Measurements from ENCODE around the gene KCTD5. TPM values are rescaled to one million over a fixed set of nuclear protein-coding genes. Genes with fewer than 3 reads are reported as not detected.
"Not testable (repeated sequence)": the region's sequence is repeated elsewhere in the genome, so short reads cannot be mapped to it uniquely, and the experiment has no call there.

Gene KCTD5, protein sequence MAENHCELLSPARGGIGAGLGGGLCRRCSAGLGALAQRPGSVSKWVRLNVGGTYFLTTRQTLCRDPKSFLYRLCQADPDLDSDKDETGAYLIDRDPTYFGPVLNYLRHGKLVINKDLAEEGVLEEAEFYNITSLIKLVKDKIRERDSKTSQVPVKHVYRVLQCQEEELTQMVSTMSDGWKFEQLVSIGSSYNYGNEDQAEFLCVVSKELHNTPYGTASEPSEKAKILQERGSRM
- total RNA-seq (2022) (49.4 and 51.6 TPM in 2 replicates), Bru-seq, nascent RNA (percentile 63 among the genes with signal in this experiment), BruChase-seq, experiment 1, labeled RNA remaining after a 6-hour chase (percentile 82 among the genes with signal in this experiment), BruChase-seq, experiment 2, labeled RNA remaining after a 2-hour chase (percentile 78 among the genes with signal in this experiment)
- long read RNA-seq, transcript KCTD5-201 (6 exons, 2,482 nt), result major isoform, 221 of 232 reads
- long read RNA-seq, partial matches to known transcripts, result 3 of 232 reads
- long read RNA-seq, other reads (novel, unspliced or antisense), result 7 of 232 reads

DNA sequence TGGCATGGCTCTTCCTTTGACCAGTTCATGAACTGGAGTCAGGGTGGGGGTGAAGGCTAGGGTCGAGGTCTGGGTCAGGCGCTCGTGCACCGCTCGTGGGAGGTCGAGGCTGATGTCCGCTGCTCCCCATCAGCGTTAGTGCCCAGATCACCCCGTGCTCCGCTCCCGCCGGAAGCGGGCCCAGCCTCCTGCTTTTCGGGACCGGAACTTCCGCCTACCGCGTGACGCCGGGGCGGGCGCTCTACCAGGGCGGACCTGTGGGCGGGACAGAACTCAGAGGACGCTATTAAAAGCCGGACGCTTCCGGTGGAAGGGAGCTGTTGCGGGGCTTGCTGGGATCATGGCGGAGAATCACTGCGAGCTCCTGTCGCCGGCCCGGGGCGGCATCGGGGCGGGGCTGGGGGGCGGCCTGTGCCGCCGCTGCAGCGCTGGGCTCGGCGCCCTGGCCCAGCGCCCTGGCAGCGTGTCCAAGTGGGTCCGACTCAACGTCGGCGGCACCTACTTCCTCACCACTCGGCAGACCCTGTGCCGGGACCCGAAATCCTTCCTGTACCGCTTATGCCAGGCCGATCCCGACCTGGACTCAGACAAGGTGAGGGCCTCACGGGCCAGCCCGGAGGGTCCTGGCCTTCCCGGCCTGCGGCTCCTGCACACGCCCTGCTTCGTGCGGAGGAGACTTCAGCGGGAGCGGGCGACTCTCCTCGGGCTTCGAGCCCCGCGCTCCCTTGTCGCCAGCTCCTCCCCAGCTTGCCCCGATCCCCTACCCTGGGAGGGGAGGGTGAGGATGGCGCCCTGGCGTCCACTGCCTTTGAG, at the start of gene KCTD5:
Gene KCTD5 (plus strand): TSS at position 315 of the 813 bp plus-strand sequence. CDS start 26 bp downstream, at position 341.
- intact Hi-C loops (cut with micrococcal nuclease), result no loop called here
- Mint-ChIP-seq H3K9me3 (ENCODE audit: unreplicated experiment) (no peaks in the 10 kb centered on the region), H3K4me1 (ENCODE audit: insufficient read depth, unreplicated experiment) (no peaks in the 10 kb centered on the region), H3K4me3 (ENCODE audit: unreplicated experiment) (peak within 1 kb of the TSS; percentile 96), H3K27me3 (ENCODE audit: insufficient read depth, unreplicated experiment) (no peaks in the 10 kb centered on the region), H3K27ac (ENCODE audit: low read depth, unreplicated experiment) (peak within 1 kb of the TSS; percentile 97), H3K36me3 (ENCODE audit: insufficient read depth, unreplicated experiment) (peaks cover 8% of the 10 kb centered on the region)
- POLR2A ChIA-PET, result interaction anchor here (0.5 to 2.9 kb wide), 27 partner anchors 9 to 527 kb away, joined by 3 to 24 read pairs (median 4); partner anchors contain the start of genes AMDHD2, ELOB, KREMEN2 and SRRM2
- CTCF ChIA-PET, result interaction anchor here (1.0 kb wide), 1 partner anchor 19 kb away, joined by 3 read pairs; no protein-coding TSS in a partner anchor
- BruUV-seq (replicated peaks), result no TSS peak
- DNase-seq (ENCODE audit: unreplicated experiment), result peak; percentile 94
- TF ChIP-seq, protein P1, sequence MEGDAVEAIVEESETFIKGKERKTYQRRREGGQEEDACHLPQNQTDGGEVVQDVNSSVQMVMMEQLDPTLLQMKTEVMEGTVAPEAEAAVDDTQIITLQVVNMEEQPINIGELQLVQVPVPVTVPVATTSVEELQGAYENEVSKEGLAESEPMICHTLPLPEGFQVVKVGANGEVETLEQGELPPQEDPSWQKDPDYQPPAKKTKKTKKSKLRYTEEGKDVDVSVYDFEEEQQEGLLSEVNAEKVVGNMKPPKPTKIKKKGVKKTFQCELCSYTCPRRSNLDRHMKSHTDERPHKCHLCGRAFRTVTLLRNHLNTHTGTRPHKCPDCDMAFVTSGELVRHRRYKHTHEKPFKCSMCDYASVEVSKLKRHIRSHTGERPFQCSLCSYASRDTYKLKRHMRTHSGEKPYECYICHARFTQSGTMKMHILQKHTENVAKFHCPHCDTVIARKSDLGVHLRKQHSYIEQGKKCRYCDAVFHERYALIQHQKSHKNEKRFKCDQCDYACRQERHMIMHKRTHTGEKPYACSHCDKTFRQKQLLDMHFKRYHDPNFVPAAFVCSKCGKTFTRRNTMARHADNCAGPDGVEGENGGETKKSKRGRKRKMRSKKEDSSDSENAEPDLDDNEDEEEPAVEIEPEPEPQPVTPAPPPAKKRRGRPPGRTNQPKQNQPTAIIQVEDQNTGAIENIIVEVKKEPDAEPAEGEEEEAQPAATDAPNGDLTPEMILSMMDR (IDR thresholded peaks at IDR 0.05; ENCODE audit: unreplicated experiment), result no peak

DNA sequence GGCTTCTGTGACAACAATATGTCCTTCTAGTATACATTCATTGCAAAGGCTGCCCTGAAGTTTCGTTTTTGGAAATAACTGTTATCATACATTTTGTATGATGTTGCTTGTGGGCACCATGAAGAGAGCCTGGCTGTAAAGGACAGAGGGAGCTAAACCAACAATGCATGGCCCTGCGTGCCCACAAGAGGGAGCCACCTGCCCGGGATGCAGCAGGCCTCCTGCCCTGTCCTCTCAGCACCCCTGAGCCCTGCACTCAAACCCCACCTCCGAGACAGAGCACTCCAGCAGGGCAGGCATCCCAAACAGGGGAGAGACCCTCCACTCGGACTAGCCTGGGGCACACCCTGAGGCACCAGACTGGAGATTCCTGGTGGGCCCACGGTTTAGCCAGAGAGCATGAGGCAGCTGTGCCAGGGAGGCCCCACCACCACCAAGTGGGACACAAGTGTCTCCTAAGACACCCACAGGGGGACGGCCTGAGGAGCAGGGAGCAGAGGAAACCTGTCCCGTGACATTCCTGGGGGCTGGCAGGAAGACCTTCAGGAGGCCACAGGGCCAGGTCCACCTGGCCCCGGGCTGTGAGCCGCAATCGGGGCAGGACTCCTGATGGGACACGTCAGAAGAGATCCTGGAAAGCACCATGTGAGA, 43.1 kb upstream of the KCTD5 start:
- H3K9me3 Mint-ChIP-seq (ENCODE audit: unreplicated experiment); CTCF ChIA-PET; DNase-seq (ENCODE audit: unreplicated experiment): not testable (repeated sequence)

DNA sequence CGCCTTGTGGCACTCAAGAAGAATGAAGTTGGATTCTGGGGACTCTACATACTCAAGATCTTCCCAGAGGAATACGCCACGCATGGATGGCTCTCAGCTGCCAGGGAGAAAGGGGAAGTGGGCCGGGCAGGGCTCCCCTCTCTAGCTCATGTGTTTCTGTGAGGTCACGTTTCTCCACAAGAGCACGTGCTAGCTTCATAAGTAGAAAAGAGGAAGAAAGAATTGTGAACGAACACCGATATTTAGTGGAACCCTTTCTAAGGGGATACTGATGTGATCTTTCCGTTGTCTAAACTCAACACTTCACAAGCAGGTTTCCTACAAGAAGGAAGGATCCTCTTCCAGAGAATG, 42.6 kb upstream of the KCTD5 start:
- BruUV-seq (replicated peaks); CTCF ChIA-PET: not testable (repeated sequence)

More for the DNA sequence above, 43.1 kb upstream of the KCTD5 start:
- H3K4me1 Mint-ChIP-seq (ENCODE audit: insufficient read depth, unreplicated experiment); POLR2A ChIA-PET; BruUV-seq (replicated peaks); H3K4me3 Mint-ChIP-seq (ENCODE audit: unreplicated experiment); H3K27ac Mint-ChIP-seq (ENCODE audit: low read depth, unreplicated experiment); intact Hi-C loops (cut with micrococcal nuclease); H3K27me3 Mint-ChIP-seq (ENCODE audit: insufficient read depth, unreplicated experiment); H3K36me3 Mint-ChIP-seq (ENCODE audit: insufficient read depth, unreplicated experiment): not testable (repeated sequence)

DNA sequence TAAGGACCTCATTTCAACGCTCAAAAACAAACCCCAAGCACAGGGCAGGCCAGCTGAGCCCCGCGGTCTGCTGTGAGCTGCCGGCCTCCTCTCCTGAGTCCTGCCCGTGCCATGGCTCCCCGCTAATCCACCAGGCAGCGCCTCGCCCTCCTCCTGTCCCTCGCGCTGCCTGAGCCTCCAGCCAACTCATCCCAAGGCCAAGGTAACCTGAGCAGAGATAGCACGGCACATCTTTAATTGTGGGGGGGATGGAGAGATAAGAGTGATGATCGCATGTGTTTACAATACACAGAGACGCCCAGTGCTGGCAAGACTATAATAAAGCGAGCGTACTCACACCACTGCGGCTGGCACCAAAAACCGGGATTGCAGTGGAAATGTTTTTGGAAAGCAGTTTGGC, 39.8 kb upstream of the KCTD5 start:
- H3K4me3 Mint-ChIP-seq (ENCODE audit: unreplicated experiment); intact Hi-C loops (cut with micrococcal nuclease); CTCF ChIA-PET; BruUV-seq (replicated peaks); H3K36me3 Mint-ChIP-seq (ENCODE audit: insufficient read depth, unreplicated experiment); H3K4me1 Mint-ChIP-seq (ENCODE audit: insufficient read depth, unreplicated experiment); POLR2A ChIA-PET; DNase-seq (ENCODE audit: unreplicated experiment); H3K9me3 Mint-ChIP-seq (ENCODE audit: unreplicated experiment); H3K27me3 Mint-ChIP-seq (ENCODE audit: insufficient read depth, unreplicated experiment); H3K27ac Mint-ChIP-seq (ENCODE audit: low read depth, unreplicated experiment): not testable (repeated sequence)

More for the DNA sequence above, 42.6 kb upstream of the KCTD5 start:
- DNase-seq (ENCODE audit: unreplicated experiment); H3K4me1 Mint-ChIP-seq (ENCODE audit: insufficient read depth, unreplicated experiment); H3K27me3 Mint-ChIP-seq (ENCODE audit: insufficient read depth, unreplicated experiment); H3K27ac Mint-ChIP-seq (ENCODE audit: low read depth, unreplicated experiment); H3K4me3 Mint-ChIP-seq (ENCODE audit: unreplicated experiment); POLR2A ChIA-PET; intact Hi-C loops (cut with micrococcal nuclease); H3K36me3 Mint-ChIP-seq (ENCODE audit: insufficient read depth, unreplicated experiment); H3K9me3 Mint-ChIP-seq (ENCODE audit: unreplicated experiment): not testable (repeated sequence)

DNA sequence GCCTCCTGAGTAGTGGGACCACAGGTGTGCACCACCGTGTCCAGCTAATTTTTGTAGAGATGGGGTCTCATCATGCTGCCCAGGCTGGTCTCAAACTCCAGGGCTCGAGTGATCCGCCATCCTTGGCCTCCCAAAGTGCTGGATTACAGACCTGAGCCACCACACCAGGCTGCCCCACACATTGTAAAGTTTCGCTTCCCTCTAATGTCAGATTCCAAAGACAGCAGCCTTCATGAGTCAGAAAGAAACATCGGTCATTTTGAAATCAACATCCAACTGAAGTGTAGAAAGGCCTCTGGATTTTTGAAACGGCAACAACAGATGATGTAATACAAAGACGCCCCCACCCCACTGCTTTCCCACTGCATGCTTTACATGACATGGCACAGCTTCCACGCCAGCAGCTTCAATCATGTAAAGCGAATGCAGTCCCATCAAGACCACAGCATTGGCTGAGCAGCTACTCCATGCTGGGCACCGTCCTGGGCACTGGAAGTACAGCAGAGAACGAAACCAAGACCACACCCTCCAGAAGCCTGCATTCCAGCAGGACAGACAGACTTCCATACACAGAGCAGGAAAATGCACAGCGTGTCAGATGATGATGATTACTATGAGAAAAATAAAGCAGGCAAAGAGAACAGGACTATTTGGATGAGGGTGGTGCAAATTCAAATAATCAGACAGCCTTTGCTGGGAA, 37.4 kb upstream of the KCTD5 start:
- H3K9me3 Mint-ChIP-seq (ENCODE audit: unreplicated experiment); POLR2A ChIA-PET; H3K4me1 Mint-ChIP-seq (ENCODE audit: insufficient read depth, unreplicated experiment); H3K36me3 Mint-ChIP-seq (ENCODE audit: insufficient read depth, unreplicated experiment); H3K4me3 Mint-ChIP-seq (ENCODE audit: unreplicated experiment); H3K27ac Mint-ChIP-seq (ENCODE audit: low read depth, unreplicated experiment); DNase-seq (ENCODE audit: unreplicated experiment); H3K27me3 Mint-ChIP-seq (ENCODE audit: insufficient read depth, unreplicated experiment); BruUV-seq (replicated peaks); CTCF ChIA-PET; intact Hi-C loops (cut with micrococcal nuclease): not testable (repeated sequence)

DNA sequence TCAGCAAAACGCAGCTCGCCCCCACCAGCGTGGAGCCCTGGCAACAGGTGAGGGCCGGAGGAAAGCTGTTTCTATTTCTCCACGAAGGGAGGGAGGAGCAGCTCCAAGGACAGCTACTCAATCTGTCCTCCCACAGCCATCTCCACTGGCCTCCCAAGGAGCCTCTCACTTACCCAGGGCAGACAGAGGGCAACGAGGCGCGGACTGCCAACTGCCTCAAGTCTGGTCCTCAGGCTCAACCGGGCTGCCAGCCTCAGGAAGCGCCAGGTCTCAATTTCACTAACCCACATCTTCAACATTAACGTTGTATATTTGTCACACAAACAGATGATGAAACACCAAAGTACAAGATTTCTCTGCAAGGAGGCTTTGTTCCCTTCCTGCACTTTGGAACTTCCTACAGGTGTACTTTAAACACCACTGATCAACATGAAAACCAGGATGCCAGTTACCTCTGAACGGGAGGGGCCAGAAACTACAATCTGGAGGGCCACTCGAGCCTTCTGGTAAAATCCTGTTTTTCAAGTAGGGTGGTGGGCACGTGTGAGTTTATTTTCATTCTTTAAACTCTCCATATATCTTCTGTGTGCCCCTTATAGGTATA, 31.0 kb upstream of the KCTD5 start:
- BruUV-seq (replicated peaks); H3K36me3 Mint-ChIP-seq (ENCODE audit: insufficient read depth, unreplicated experiment); POLR2A ChIA-PET; CTCF ChIA-PET; DNase-seq (ENCODE audit: unreplicated experiment); H3K9me3 Mint-ChIP-seq (ENCODE audit: unreplicated experiment); H3K4me1 Mint-ChIP-seq (ENCODE audit: insufficient read depth, unreplicated experiment); H3K27ac Mint-ChIP-seq (ENCODE audit: low read depth, unreplicated experiment); H3K27me3 Mint-ChIP-seq (ENCODE audit: insufficient read depth, unreplicated experiment); intact Hi-C loops (cut with micrococcal nuclease); H3K4me3 Mint-ChIP-seq (ENCODE audit: unreplicated experiment): not testable (repeated sequence)

DNA sequence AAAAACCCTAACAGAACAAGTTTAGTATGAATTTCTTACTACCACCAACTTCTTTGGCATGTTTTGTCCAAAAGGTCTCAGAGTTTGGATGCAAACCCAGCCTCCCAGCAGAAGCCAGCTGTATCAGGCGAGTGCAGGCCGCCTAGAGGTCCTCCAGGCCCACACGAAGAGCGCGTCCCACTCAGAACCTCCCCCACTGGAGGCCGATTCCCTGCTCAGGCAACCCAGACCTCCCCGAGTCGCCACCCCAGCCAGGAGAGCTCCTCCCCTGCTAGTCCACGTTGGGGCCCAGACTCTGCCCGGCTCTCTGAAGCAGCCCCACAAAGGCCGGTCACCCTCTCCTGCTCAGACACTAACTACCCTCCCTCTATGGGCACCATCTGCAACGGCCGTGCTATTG, 28.4 kb upstream of the KCTD5 start:
- H3K4me3 Mint-ChIP-seq (ENCODE audit: unreplicated experiment); H3K27ac Mint-ChIP-seq (ENCODE audit: low read depth, unreplicated experiment); H3K36me3 Mint-ChIP-seq (ENCODE audit: insufficient read depth, unreplicated experiment); POLR2A ChIA-PET; BruUV-seq (replicated peaks); H3K9me3 Mint-ChIP-seq (ENCODE audit: unreplicated experiment); DNase-seq (ENCODE audit: unreplicated experiment); intact Hi-C loops (cut with micrococcal nuclease); CTCF ChIA-PET; H3K4me1 Mint-ChIP-seq (ENCODE audit: insufficient read depth, unreplicated experiment): not testable (repeated sequence)
- H3K27me3 Mint-ChIP-seq (ENCODE audit: insufficient read depth, unreplicated experiment), result peaks cover 11% of the 10 kb centered on the region
